Keratinocyte (primary cell): ENCODE measurements around the gene RTP1. TPM values are rescaled to one million over a fixed set of nuclear protein-coding genes. Genes with fewer than 3 reads are reported as not detected.

ENCODE experiments used
- DNase-seq: peaks from one replicate; pipeline ENCODE4 v3.0.0-alpha.2; 2011; ENCODE audit warnings: low read depth, missing footprints, low spot score
- FAIRE-seq: peaks from 2 replicates; lab custom pipeline; 2011; peaks lifted over from hg19 to GRCh38; lab: Jason Lieb, UNC
- H2AFZ ChIP-seq: 2 replicates; pipeline ENCODE4 v1.6.0; 2012; ENCODE audit warnings: low read length, control low read depth, inconsistent platforms; ENCODE audit not compliant: control insufficient read depth
- H3K27ac ChIP-seq: 2 replicates; pipeline ENCODE4 v1.5.1; 2011; ENCODE audit warnings: low read length; ENCODE audit not compliant: control insufficient read depth, insufficient read depth
- H3K27me3 ChIP-seq: 3 replicates; pipeline ENCODE4 v1.6.0; 2011; ENCODE audit warnings: low read length; ENCODE audit not compliant: control insufficient read depth, insufficient read depth; ENCODE audit errors: extremely low read depth
- H3K36me3 ChIP-seq, 2 experiments: 2 replicates in 1 of 2; 3 replicates in 1 of 2; pipeline ENCODE4 v1.5.1; 2011; ENCODE audit warnings: low read length in 2 of 2, mild to moderate bottlenecking in 1 of 2; ENCODE audit not compliant: control insufficient read depth in 2 of 2, insufficient read depth in 2 of 2; ENCODE audit errors: extremely low read depth in 1 of 2
- H3K4me1 ChIP-seq: 3 replicates; pipeline ENCODE4 v1.5.1; 2011; ENCODE audit warnings: low read length; ENCODE audit not compliant: control insufficient read depth, insufficient read depth; ENCODE audit errors: extremely low read depth
- H3K4me2 ChIP-seq: 3 replicates; pipeline ENCODE4 v1.6.0; 2011; ENCODE audit warnings: low read depth, low read length; ENCODE audit not compliant: control insufficient read depth, insufficient read depth; ENCODE audit errors: extremely low read depth
- H3K4me3 ChIP-seq, 3 experiments: fragments of 200-600 bp in 1 of 3; sonication (generic) in 1 of 3; 2 replicates in 2 of 3; 3 replicates in 1 of 3; pipeline ENCODE4 v1.5.1; 2011 to 2016; ENCODE audit warnings: low read length in 3 of 3, mild to moderate bottlenecking in 3 of 3, control low read depth in 2 of 3, inconsistent platforms in 1 of 3, low read depth in 1 of 3, mixed read lengths in 1 of 3, mixed run types in 1 of 3, moderate library complexity in 1 of 3; ENCODE audit not compliant: control insufficient read depth in 2 of 3, insufficient read depth in 2 of 3; ENCODE audit errors: extremely low read depth in 1 of 3
- H3K79me2 ChIP-seq: 2 replicates; pipeline ENCODE4 v1.6.0; 2012; ENCODE audit warnings: low read length; ENCODE audit not compliant: control insufficient read depth, insufficient read depth
- H3K9ac ChIP-seq: 3 replicates; pipeline ENCODE4 v1.6.0; 2011; ENCODE audit warnings: low read length; ENCODE audit not compliant: control insufficient read depth, insufficient read depth; ENCODE audit errors: extremely low read depth
- H3K9me1 ChIP-seq: 3 replicates; pipeline ENCODE4 v1.6.0; 2011; ENCODE audit warnings: low read length; ENCODE audit not compliant: control insufficient read depth, insufficient read depth; ENCODE audit errors: extremely low read depth
- H3K9me3 ChIP-seq: 2 replicates; pipeline ENCODE4 v1.5.1; 2012; ENCODE audit warnings: low read depth, low read length; ENCODE audit not compliant: control insufficient read depth
- H4K20me1 ChIP-seq: 3 replicates; pipeline ENCODE4 v1.6.0; 2011; ENCODE audit warnings: low read length; ENCODE audit not compliant: control insufficient read depth, insufficient read depth; ENCODE audit errors: extremely low read depth
- CTCF ChIP-seq, 3 experiments: IDR thresholded peaks in 1 of 3; conservative IDR thresholded peaks in 1 of 3; optimal IDR thresholded peaks in 1 of 3; 2 replicates in 2 of 3; 3 replicates in 1 of 3; pipeline versions ENCODE3 to v1.5.1; 2011; ENCODE audit warnings: low read length in 3 of 3, mild to moderate bottlenecking in 3 of 3, moderate library complexity in 2 of 3, control low read depth in 1 of 3, inconsistent platforms in 1 of 3; ENCODE audit not compliant: insufficient read depth in 2 of 3; ENCODE audit errors: extremely low read depth in 1 of 3
- EZH2 ChIP-seq: IDR thresholded peaks from one replicate; pipeline ENCODE4 v1.6.1; 2012; ENCODE audit warnings: inconsistent platforms, mild to moderate bottlenecking, low read length, moderate library complexity
- dilution Hi-C: fragments of 300-500 bp; cut with MboI; formaldehyde crosslinking; loops from one replicate; pipeline ENCODE4 v1.7.0; 2020; ENCODE audit warnings: low sequenced_read_pairs; ENCODE audit not compliant: extremely low pct_ligation_motif_present
- polyA plus RNA-seq, 5 experiments: library from polyadenylated mRNA; depleted of rRNA in 3 of 5; stranded (reverse) in 3 of 5; stranded (forward) in 1 of 5; unstranded in 1 of 5; fragments of >200 nt; gene quantifications; 1 replicate in 1 of 5; 2 replicates in 3 of 5; 3 replicates in 1 of 5; pipeline versions ENCODE4 v1.2.1 to v1.2.3, GENCODE V29; 2011 to 2012; ENCODE audit warnings: missing spikeins in 2 of 5, low read depth in 1 of 5, low replicate concordance in 1 of 5

The RTP1 gene
- polyA plus RNA-seq, 1 donor (not counting 4 experiments of a cell fraction or from before 2014, with no cell fraction given) = not detected

DNA sequence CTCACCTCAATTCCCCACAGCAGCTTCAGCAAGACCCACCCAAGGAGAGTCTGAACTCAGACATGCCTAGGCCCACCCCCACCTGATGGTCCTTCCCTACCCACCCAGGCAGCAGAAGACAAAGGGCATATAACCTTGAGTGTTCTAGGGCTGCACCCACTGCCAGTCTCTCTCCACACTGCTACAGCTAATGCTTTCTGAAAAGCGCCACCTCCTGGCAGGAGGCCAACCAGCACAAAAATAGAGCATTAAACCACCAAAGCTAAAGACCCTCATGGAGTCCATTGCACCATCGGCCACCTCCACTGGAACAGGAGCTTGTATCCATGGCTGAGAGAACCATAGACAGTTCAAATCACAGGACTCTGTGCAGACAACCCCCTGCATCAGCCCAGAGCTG lies 46.7 kb upstream of the RTP1 start:
- no peak overlapping the region for H2AFZ ChIP-seq
- no peak for DNase-seq
- dilution Hi-C loops = no loop called here

GRCh38 chr3:187161556-187161955 lies 35.7 kb upstream of the RTP1 start:
- Histone ChIP-seq H3K79me2 (no peaks in the 10 kb centered on the region), H3K4me1 (no peaks in the 10 kb centered on the region), H3K27ac (no peak overlapping the region), H3K4me2 (no peak overlapping the region), H2AFZ (no peak overlapping the region), H3K9me1 (no peaks in the 10 kb centered on the region), H3K27me3 (no peaks in the 10 kb centered on the region), H4K20me1 (no peaks in the 10 kb centered on the region), H3K4me3 (no peak overlapping the region), H3K9me3 (peaks cover 2% of the 10 kb centered on the region), H3K9ac (no peak overlapping the region), H3K36me3 (no peaks in the 10 kb centered on the region)
- TF ChIP-seq EZH2 (no peak), CTCF (optimal IDR thresholded peaks at IDR 0.05 in 1 of 3, IDR thresholded peaks at IDR 0.05 in 1 of 3, conservative IDR thresholded peaks at IDR 0.05 in 1 of 3; ENCODE audit: extremely low read depth in 1 of 3, insufficient read depth in 2 of 3, low read length in 3 of 3) (no peak)
- dilution Hi-C loops = no loop called here
- FAIRE-seq (no peak), DNase-seq (no peak)

More for the DNA sequence above, 46.7 kb upstream of the RTP1 start:
- Histone ChIP-seq H3K79me2 (no peaks in the 10 kb centered on the region), H3K4me1 (no peaks in the 10 kb centered on the region), H3K27me3 (no peaks in the 10 kb centered on the region), H3K27ac (no peak overlapping the region), H3K9ac (no peak overlapping the region), H3K9me3 (no peaks in the 10 kb centered on the region), H4K20me1 (no peaks in the 10 kb centered on the region), H3K36me3 (no peaks in the 10 kb centered on the region), H3K4me3 (no peak overlapping the region), H3K9me1 (no peaks in the 10 kb centered on the region), H3K4me2 (no peak overlapping the region)
- FAIRE-seq = no peak
- TF ChIP-seq CTCF (optimal IDR thresholded peaks at IDR 0.05 in 1 of 3, IDR thresholded peaks at IDR 0.05 in 1 of 3, conservative IDR thresholded peaks at IDR 0.05 in 1 of 3; ENCODE audit: extremely low read depth in 1 of 3, insufficient read depth in 2 of 3, low read length in 3 of 3) (no peak), EZH2 (no peak)
